ENCODE data around the gene CD58. TPM values are rescaled to one million over a fixed set of nuclear protein-coding genes. Genes with fewer than 3 reads are reported as not detected.
"Not testable (repeated sequence)": the region's sequence is repeated elsewhere in the genome, so short reads cannot be mapped to it uniquely, and the experiment has no call there.

Gene CD58
- 8.0 TPM for total RNA-seq (ENCODE audit: unreplicated experiment)
- long read RNA-seq, transcript CD58-202 (6 exons, 1,098 nt) = major isoform, 7 of 8 reads
- long read RNA-seq, partial matches to known transcripts = 0 of 8 reads
- long read RNA-seq, other reads (novel, unspliced or antisense) = 0 of 8 reads

DNA sequence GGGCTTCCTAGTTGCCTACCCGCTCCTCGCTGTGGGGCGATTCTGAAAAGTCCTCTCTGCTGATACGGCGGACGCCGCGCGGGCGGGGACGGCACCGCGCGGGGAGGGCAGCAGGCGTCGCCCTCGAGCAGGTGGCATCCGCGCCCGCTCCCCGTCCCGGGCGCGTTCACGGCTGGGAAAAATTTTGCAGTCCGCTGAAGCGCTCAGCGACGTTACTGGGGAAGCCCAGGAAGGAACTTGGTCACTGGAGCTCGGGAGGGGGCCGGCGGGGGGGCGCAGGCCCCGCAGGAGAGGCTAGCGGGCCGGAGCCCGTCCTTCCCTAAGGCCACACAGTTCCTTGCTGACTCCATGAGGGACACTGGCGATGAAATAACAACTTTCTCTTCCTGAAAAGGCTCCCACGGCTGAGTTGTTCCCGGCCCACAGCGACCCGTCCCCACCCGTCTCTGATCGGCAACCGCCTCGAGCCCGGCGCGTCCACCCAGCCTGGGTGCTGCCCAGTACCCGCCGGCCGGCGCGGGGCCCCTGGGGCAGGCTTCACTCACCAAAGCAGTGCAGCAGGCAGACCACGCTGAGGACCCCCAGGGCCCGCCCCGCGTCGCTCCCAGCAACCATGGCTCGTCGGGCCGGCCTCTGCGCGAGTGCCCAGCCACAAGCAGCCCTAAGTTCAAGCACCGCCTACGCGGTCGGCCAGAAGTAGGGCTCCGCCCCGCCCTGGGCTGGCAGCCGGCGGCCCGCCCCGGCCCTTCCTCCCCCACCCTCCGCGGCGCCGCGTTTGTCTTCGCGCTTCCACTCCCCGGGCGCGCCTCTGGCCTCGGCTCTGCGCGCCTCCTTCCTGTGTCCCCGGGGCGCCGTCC, at the start of gene CD58:
TSS of gene CD58 (minus strand) at position 669 of the 857 bp plus-strand sequence. CDS start at position 615, 54 bp downstream.
- Mint-ChIP-seq H3K9me3 (ENCODE audit: unreplicated experiment) (peaks cover 4% of the 10 kb centered on the region), H3K4me3 (ENCODE audit: unreplicated experiment) (peak within 1 kb of the TSS; percentile 88), H3K27me3 (ENCODE audit: unreplicated experiment) (peaks cover 4% of the 10 kb centered on the region), H3K27ac (ENCODE audit: unreplicated experiment) (peak within 1 kb of the TSS; percentile 65), H3K4me1 (ENCODE audit: low read depth, unreplicated experiment) (peaks cover 35% of the 10 kb centered on the region), H3K36me3 (ENCODE audit: unreplicated experiment) (no peaks in the 10 kb centered on the region)
- DNase-seq = peak; percentile 85
- TF ChIP-seq, protein P1, sequence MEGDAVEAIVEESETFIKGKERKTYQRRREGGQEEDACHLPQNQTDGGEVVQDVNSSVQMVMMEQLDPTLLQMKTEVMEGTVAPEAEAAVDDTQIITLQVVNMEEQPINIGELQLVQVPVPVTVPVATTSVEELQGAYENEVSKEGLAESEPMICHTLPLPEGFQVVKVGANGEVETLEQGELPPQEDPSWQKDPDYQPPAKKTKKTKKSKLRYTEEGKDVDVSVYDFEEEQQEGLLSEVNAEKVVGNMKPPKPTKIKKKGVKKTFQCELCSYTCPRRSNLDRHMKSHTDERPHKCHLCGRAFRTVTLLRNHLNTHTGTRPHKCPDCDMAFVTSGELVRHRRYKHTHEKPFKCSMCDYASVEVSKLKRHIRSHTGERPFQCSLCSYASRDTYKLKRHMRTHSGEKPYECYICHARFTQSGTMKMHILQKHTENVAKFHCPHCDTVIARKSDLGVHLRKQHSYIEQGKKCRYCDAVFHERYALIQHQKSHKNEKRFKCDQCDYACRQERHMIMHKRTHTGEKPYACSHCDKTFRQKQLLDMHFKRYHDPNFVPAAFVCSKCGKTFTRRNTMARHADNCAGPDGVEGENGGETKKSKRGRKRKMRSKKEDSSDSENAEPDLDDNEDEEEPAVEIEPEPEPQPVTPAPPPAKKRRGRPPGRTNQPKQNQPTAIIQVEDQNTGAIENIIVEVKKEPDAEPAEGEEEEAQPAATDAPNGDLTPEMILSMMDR (IDR thresholded peaks at IDR 0.05; ENCODE audit: partially characterized antibody, unreplicated experiment) = peak; percentile 65

GRCh38 chr1:116620392-116620791, 49.6 kb upstream of the CD58 start:
- not testable (repeated sequence) for H3K36me3 Mint-ChIP-seq (ENCODE audit: unreplicated experiment); H3K27ac Mint-ChIP-seq (ENCODE audit: unreplicated experiment); H3K4me3 Mint-ChIP-seq (ENCODE audit: unreplicated experiment); DNase-seq; H3K27me3 Mint-ChIP-seq (ENCODE audit: unreplicated experiment); H3K9me3 Mint-ChIP-seq (ENCODE audit: unreplicated experiment)
- H3K4me1 Mint-ChIP-seq (ENCODE audit: low read depth, unreplicated experiment) = peaks cover 15% of the 10 kb centered on the region

DNA sequence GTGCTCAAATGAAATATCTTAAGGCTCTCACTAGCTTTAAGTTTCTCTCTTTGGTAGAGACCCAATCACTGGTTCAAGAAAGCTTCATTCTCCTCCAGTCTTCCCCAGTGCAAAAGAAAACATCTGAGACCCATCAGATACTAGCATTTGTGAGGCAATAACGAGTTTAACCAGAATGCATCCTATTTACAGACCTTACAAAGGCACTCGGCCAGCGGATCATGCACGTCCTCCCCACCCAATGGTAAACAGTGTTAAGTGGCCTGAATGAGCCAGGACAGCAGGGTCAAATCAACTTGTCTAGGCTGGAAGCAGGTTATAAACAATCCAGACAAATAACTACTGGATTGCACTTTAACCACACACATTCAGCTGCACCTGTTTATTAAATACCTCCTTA, 48.3 kb upstream of the CD58 start:
- not testable (repeated sequence) for H3K4me1 Mint-ChIP-seq (ENCODE audit: low read depth, unreplicated experiment); H3K36me3 Mint-ChIP-seq (ENCODE audit: unreplicated experiment); H3K9me3 Mint-ChIP-seq (ENCODE audit: unreplicated experiment); H3K27ac Mint-ChIP-seq (ENCODE audit: unreplicated experiment); H3K27me3 Mint-ChIP-seq (ENCODE audit: unreplicated experiment); DNase-seq; H3K4me3 Mint-ChIP-seq (ENCODE audit: unreplicated experiment)

DNA sequence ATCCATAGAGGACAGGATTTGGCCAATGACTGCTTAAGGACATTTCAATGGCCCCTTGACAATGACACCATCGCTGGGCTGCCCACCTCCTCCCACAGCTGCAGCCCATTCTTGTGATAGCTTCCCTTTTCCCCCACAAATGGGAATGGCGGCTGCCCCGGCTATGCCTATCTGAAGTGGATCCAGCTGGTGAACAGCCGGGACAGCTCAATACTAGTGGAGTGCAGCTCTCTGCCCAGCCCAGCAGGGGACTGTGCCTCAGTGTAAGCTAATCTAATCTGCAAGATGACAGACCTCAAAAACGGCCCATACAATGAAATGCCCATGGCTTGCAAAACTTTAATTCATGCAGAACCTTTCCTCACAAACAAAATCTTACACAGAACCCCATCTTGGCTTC, 47.0 kb upstream of the CD58 start:
- peak overlapping the region; percentile 43 for H3K27ac Mint-ChIP-seq (ENCODE audit: unreplicated experiment)
- peak overlapping the region; percentile 43 for H3K4me3 Mint-ChIP-seq (ENCODE audit: unreplicated experiment)
- not testable (repeated sequence) for H3K4me1 Mint-ChIP-seq (ENCODE audit: low read depth, unreplicated experiment); H3K9me3 Mint-ChIP-seq (ENCODE audit: unreplicated experiment); H3K27me3 Mint-ChIP-seq (ENCODE audit: unreplicated experiment); H3K36me3 Mint-ChIP-seq (ENCODE audit: unreplicated experiment)
- TF ChIP-seq, protein P1 (IDR thresholded peaks at IDR 0.05; ENCODE audit: partially characterized antibody, unreplicated experiment) = peak; percentile 18
- DNase-seq = peak; percentile 34

DNA sequence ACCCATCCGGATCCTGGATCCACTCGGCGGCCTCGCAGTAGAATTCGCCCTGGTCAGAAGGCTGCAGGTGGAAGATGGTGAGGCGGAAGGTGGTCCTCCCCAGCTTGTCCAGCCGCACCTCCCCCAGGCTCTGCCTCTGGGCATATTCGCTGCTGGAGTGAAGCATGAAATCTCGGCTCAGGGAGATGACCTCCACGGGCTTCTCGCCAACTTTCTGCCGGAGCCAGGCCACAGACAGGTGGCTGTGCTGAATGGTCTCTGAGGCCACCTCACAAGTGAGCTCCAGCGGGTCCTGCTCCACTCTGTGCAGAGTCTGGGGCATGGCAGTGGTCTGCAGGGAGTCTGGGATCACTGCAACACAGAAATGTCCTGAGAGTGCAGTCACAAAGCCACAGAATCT, 43.0 kb upstream of the CD58 start:
- H3K27ac Mint-ChIP-seq (ENCODE audit: unreplicated experiment); H3K4me3 Mint-ChIP-seq (ENCODE audit: unreplicated experiment); DNase-seq; H3K36me3 Mint-ChIP-seq (ENCODE audit: unreplicated experiment): not testable (repeated sequence)
- H3K27me3 Mint-ChIP-seq (ENCODE audit: unreplicated experiment) = peaks cover 11% of the 10 kb centered on the region
- peaks cover 29% of the 10 kb centered on the region for H3K4me1 Mint-ChIP-seq (ENCODE audit: low read depth, unreplicated experiment)
- peaks cover 14% of the 10 kb centered on the region for H3K9me3 Mint-ChIP-seq (ENCODE audit: unreplicated experiment)

GRCh38 chr1:116609801-116610371, 39.1 kb upstream of the CD58 start:
- Mint-ChIP-seq H3K9me3 (ENCODE audit: unreplicated experiment) (peaks cover 14% of the 10 kb centered on the region), H3K4me3 (ENCODE audit: unreplicated experiment) (peak overlapping the region; percentile 44), H3K4me1 (ENCODE audit: low read depth, unreplicated experiment) (peaks cover 30% of the 10 kb centered on the region), H3K27ac (ENCODE audit: unreplicated experiment) (peak overlapping the region; percentile 94)
- H3K36me3 Mint-ChIP-seq (ENCODE audit: unreplicated experiment); DNase-seq; H3K27me3 Mint-ChIP-seq (ENCODE audit: unreplicated experiment): not testable (repeated sequence)

GRCh38 chr1:116608841-116609240, 38.0 kb upstream of the CD58 start:
- H3K27ac Mint-ChIP-seq (ENCODE audit: unreplicated experiment); DNase-seq; H3K4me3 Mint-ChIP-seq (ENCODE audit: unreplicated experiment); H3K27me3 Mint-ChIP-seq (ENCODE audit: unreplicated experiment); H3K36me3 Mint-ChIP-seq (ENCODE audit: unreplicated experiment): not testable (repeated sequence)
- peaks cover 14% of the 10 kb centered on the region for H3K9me3 Mint-ChIP-seq (ENCODE audit: unreplicated experiment)
- peaks cover 37% of the 10 kb centered on the region for H3K4me1 Mint-ChIP-seq (ENCODE audit: low read depth, unreplicated experiment)

- not testable (repeated sequence) for H3K36me3 Mint-ChIP-seq (ENCODE audit: unreplicated experiment); DNase-seq; H3K4me3 Mint-ChIP-seq (ENCODE audit: unreplicated experiment); H3K27me3 Mint-ChIP-seq (ENCODE audit: unreplicated experiment)
- Mint-ChIP-seq H3K9me3 (ENCODE audit: unreplicated experiment) (peaks cover 14% of the 10 kb centered on the region), H3K27ac (ENCODE audit: unreplicated experiment) (peak overlapping the region; percentile 62), H3K4me1 (ENCODE audit: low read depth, unreplicated experiment) (peaks cover 40% of the 10 kb centered on the region)
These were observed 37.3 kb upstream of the CD58 start for GRCh38 chr1:116608151-116608550.

DNA sequence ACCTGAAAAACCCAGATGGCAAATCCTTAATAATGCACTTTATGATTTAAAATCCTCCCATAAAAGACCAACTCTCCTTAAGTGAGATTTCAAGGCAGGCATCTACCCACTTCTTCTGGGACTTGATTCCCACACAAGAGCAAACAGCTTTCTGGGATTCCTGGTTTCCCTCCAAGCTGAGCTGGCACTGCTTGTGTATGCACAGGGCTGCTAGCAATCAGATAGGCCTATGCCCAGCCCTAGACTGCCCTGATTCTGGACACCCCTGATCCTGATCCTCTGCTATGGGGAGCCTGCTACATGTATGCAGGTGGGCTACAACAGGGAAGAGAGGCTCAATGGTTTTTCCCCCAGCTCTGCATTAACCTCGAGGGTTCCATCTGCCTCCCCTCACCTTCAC, 36.6 kb upstream of the CD58 start:
- not testable (repeated sequence) for DNase-seq; H3K27ac Mint-ChIP-seq (ENCODE audit: unreplicated experiment); H3K4me3 Mint-ChIP-seq (ENCODE audit: unreplicated experiment); H3K36me3 Mint-ChIP-seq (ENCODE audit: unreplicated experiment); H3K27me3 Mint-ChIP-seq (ENCODE audit: unreplicated experiment)
- peaks cover 14% of the 10 kb centered on the region for H3K9me3 Mint-ChIP-seq (ENCODE audit: unreplicated experiment)
- H3K4me1 Mint-ChIP-seq (ENCODE audit: low read depth, unreplicated experiment) = peaks cover 42% of the 10 kb centered on the region

- H3K4me3 Mint-ChIP-seq (ENCODE audit: unreplicated experiment); H3K27ac Mint-ChIP-seq (ENCODE audit: unreplicated experiment); H3K27me3 Mint-ChIP-seq (ENCODE audit: unreplicated experiment); H3K36me3 Mint-ChIP-seq (ENCODE audit: unreplicated experiment); DNase-seq: not testable (repeated sequence)
- Mint-ChIP-seq H3K9me3 (ENCODE audit: unreplicated experiment) (peaks cover 11% of the 10 kb centered on the region), H3K4me1 (ENCODE audit: low read depth, unreplicated experiment) (peaks cover 37% of the 10 kb centered on the region)
These were observed 35.2 kb upstream of the CD58 start for GRCh38 chr1:116606067-116606466.
